ENCODE data around the gene TNMD. TPM values are rescaled to one million over a fixed set of nuclear protein-coding genes. Genes with fewer than 3 reads are reported as not detected.
A peak's percentile ranks its signal among the peaks of the same experiment; 100 is the strongest.
"Not testable (repeated sequence)": the region's sequence is repeated elsewhere in the genome, so short reads cannot be mapped to it uniquely, and the experiment has no call there.

The TNMD gene
- not detected in 2 replicates for total RNA-seq
- long read RNA-seq: 0 reads

- no peaks in the 10 kb centered on the region for H3K27me3 Mint-ChIP-seq
- H3K4me3 Mint-ChIP-seq (ENCODE audit: low read depth): no peak within 1 kb of the TSS
- H3K9me3 Mint-ChIP-seq (ENCODE audit: low read depth): peaks cover 33% of the 10 kb centered on the region
- H3K4me1 Mint-ChIP-seq (ENCODE audit: low read depth): peaks cover 7% of the 10 kb centered on the region
- H3K27ac Mint-ChIP-seq: no peak within 1 kb of the TSS
- no peaks in the 10 kb centered on the region for H3K36me3 Mint-ChIP-seq (ENCODE audit: insufficient read depth)
- TF ChIP-seq CTCF (IDR thresholded peaks at IDR 0.05; ENCODE audit: unreplicated experiment): no peak
- DNase-seq (ENCODE audit: low spot score, unreplicated experiment): no peak
Observed at GRCh38 chrX:100584611-100585010, at the start of gene TNMD. TNMD (plus strand) TSS chrX:100584936; CDS start chrX:100585019, 83 bp downstream.

GRCh38 chrX:100565534-100565933 lies 19.2 kb upstream of the TNMD start:
- H3K27me3 Mint-ChIP-seq; H3K4me3 Mint-ChIP-seq (ENCODE audit: low read depth); DNase-seq (ENCODE audit: low spot score, unreplicated experiment); H3K4me1 Mint-ChIP-seq (ENCODE audit: low read depth); H3K27ac Mint-ChIP-seq; H3K36me3 Mint-ChIP-seq (ENCODE audit: insufficient read depth): not testable (repeated sequence)
- peaks cover 12% of the 10 kb centered on the region for H3K9me3 Mint-ChIP-seq (ENCODE audit: low read depth)
- TF ChIP-seq CTCF (IDR thresholded peaks at IDR 0.05; ENCODE audit: unreplicated experiment): peak; percentile 14

- DNase-seq (ENCODE audit: low spot score, unreplicated experiment): no peak
- H3K27me3 Mint-ChIP-seq: no peaks in the 10 kb centered on the region
- H3K27ac Mint-ChIP-seq: no peak overlapping the region
- no peak for TF ChIP-seq CTCF (IDR thresholded peaks at IDR 0.05; ENCODE audit: unreplicated experiment)
- no peak overlapping the region for H3K4me3 Mint-ChIP-seq (ENCODE audit: low read depth)
- H3K4me1 Mint-ChIP-seq (ENCODE audit: low read depth): peaks cover 7% of the 10 kb centered on the region
- no peaks in the 10 kb centered on the region for H3K36me3 Mint-ChIP-seq (ENCODE audit: insufficient read depth)
- peaks cover 22% of the 10 kb centered on the region for H3K9me3 Mint-ChIP-seq (ENCODE audit: low read depth)
Observed at GRCh38 chrX:100586747-100587146, 2.0 kb downstream of the TNMD start.

- Mint-ChIP-seq H3K4me3 (ENCODE audit: low read depth) (no peak overlapping the region), H3K36me3 (ENCODE audit: insufficient read depth) (no peaks in the 10 kb centered on the region), H3K27me3 (no peaks in the 10 kb centered on the region), H3K4me1 (ENCODE audit: low read depth) (peaks cover 8% of the 10 kb centered on the region), H3K27ac (no peak overlapping the region), H3K9me3 (ENCODE audit: low read depth) (peaks cover 15% of the 10 kb centered on the region)
- DNase-seq (ENCODE audit: low spot score, unreplicated experiment): no peak
- no peak for TF ChIP-seq CTCF (IDR thresholded peaks at IDR 0.05; ENCODE audit: unreplicated experiment)
Observed at GRCh38 chrX:100587861-100588260, 3.1 kb downstream of the TNMD start.

GRCh38 chrX:100591256-100592051 lies 6.7 kb downstream of the TNMD start:
- no peak for DNase-seq (ENCODE audit: low spot score, unreplicated experiment)
- peaks cover 6% of the 10 kb centered on the region for H3K4me1 Mint-ChIP-seq (ENCODE audit: low read depth)
- H3K27ac Mint-ChIP-seq: no peak overlapping the region
- H3K36me3 Mint-ChIP-seq (ENCODE audit: insufficient read depth): no peaks in the 10 kb centered on the region
- H3K27me3 Mint-ChIP-seq: no peaks in the 10 kb centered on the region
- H3K9me3 Mint-ChIP-seq (ENCODE audit: low read depth): peaks cover 7% of the 10 kb centered on the region
- no peak overlapping the region for H3K4me3 Mint-ChIP-seq (ENCODE audit: low read depth)
- no peak for TF ChIP-seq CTCF (IDR thresholded peaks at IDR 0.05; ENCODE audit: unreplicated experiment)

Data from progenitor cell of endocrine pancreas (in vitro differentiated cells).